Measurements from ENCODE around the gene PATJ.

The PATJ gene

GRCh38 chr1:62045574-62045973 is 303.3 kb downstream of the PATJ start:
- DNase-seq (ENCODE audit: low read depth in 3 of 3), result no peak

- DNase-seq (ENCODE audit: low read depth in 3 of 3), result no peak
Measured at GRCh38 chr1:62046927-62047326, 304.6 kb downstream of the PATJ start.

- DNase-seq (ENCODE audit: low read depth in 3 of 3), result no peak
Measured at GRCh38 chr1:62050165-62050564, 307.9 kb downstream of the PATJ start.

GRCh38 chr1:62052946-62053345 is 310.7 kb downstream of the PATJ start:
- DNase-seq (ENCODE audit: low read depth in 3 of 3), result no peak

- DNase-seq (ENCODE audit: low read depth in 3 of 3), result no peak
Measured at GRCh38 chr1:62054188-62054587, 311.9 kb downstream of the PATJ start.

GRCh38 chr1:62057230-62057629 is 314.9 kb downstream of the PATJ start:
- no peak for DNase-seq (ENCODE audit: low read depth in 3 of 3)

GRCh38 chr1:62057641-62058290 is 315.5 kb downstream of the PATJ start:
- DNase-seq (ENCODE audit: low read depth in 3 of 3), result no peak

GRCh38 chr1:62058956-62059355 is 316.7 kb downstream of the PATJ start:
- no peak for DNase-seq (ENCODE audit: low read depth in 3 of 3)

- no peak for DNase-seq (ENCODE audit: low read depth in 3 of 3)
Measured at GRCh38 chr1:62062087-62062486, 319.8 kb downstream of the PATJ start.

GRCh38 chr1:62064829-62065407 is 322.6 kb downstream of the PATJ start:
- no peak for DNase-seq (ENCODE audit: low read depth in 3 of 3)

- DNase-seq (ENCODE audit: low read depth in 3 of 3), result no peak
Measured at GRCh38 chr1:62066713-62067112, 324.4 kb downstream of the PATJ start.

- no peak for DNase-seq (ENCODE audit: low read depth in 3 of 3)
Measured at GRCh38 chr1:62068416-62068843, 326.1 kb downstream of the PATJ start.

- no peak for DNase-seq (ENCODE audit: low read depth in 3 of 3)
Measured at GRCh38 chr1:62068978-62069377, 326.7 kb downstream of the PATJ start.

- no peak for DNase-seq (ENCODE audit: low read depth in 3 of 3)
Measured at GRCh38 chr1:62070384-62071011, 328.2 kb downstream of the PATJ start.

GRCh38 chr1:62071695-62072094 is 329.4 kb downstream of the PATJ start:
- no peak for DNase-seq (ENCODE audit: low read depth in 3 of 3)

GRCh38 chr1:62076286-62076685 is 334.0 kb downstream of the PATJ start:
- DNase-seq (ENCODE audit: low read depth in 3 of 3), result no peak

GRCh38 chr1:62077821-62078220 is 335.5 kb downstream of the PATJ start:
- DNase-seq (ENCODE audit: low read depth in 3 of 3), result no peak

GRCh38 chr1:62082456-62083363 is 340.4 kb downstream of the PATJ start:
- peak in 1 of 3 donors; percentile 25 for DNase-seq (ENCODE audit: low read depth in 3 of 3)

- DNase-seq (ENCODE audit: low read depth in 3 of 3), result no peak
Measured at GRCh38 chr1:62084310-62084890, 342.1 kb downstream of the PATJ start.

GRCh38 chr1:62088439-62088838 is 346.2 kb downstream of the PATJ start:
- no peak for DNase-seq (ENCODE audit: low read depth in 3 of 3)

GRCh38 chr1:62089570-62089969 is 347.3 kb downstream of the PATJ start:
- no peak for DNase-seq (ENCODE audit: low read depth in 3 of 3)

- DNase-seq (ENCODE audit: low read depth in 3 of 3), result no peak
Measured at GRCh38 chr1:62090016-62090415, 347.7 kb downstream of the PATJ start.

All from stimulated activated CD4-positive, alpha-beta T cell treated with anti-CD3 and anti-CD28 coated beads, TNF-alpha, amount 100 ng/mL, for 48 hours (primary cell).